ENCODE data around the gene COASY. TPM values are rescaled to one million over a fixed set of nuclear protein-coding genes. Genes with fewer than 3 reads are reported as not detected.

The COASY gene
- polyA plus RNA-seq, 1 of the 3 experiments (the other 2 are of a cell fraction): 69.4 TPM

DNA sequence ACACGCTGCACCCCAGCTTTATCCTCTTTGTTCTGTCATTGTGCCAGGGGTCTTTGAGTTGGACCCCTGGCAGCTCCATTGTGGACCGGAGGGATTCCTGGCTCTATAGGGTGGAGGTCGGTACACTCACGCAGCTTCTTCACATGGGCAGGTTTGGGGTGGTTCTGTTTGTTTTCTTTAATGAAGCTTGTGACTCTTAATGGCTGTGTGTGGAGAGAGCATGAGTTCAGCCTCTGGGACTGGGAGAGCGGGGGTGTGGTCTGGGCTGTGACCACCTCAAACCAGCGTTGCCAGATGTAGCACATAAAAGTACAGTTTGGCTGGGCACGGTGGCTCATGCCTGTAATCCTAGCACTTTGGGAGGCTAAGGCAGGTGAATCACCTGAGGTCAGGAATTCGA is 47.1 kb upstream of the COASY start:
- Histone ChIP-seq H3K4me1 (ENCODE audit: control insufficient read depth in 1 of 2, insufficient read depth in 2 of 2, low read depth in 1 of 2, low read length in 1 of 2) (peaks cover 25% of the 10 kb centered on the region in 2 experiments), H3K9ac (no peak overlapping the region), H3K4me3 (ENCODE audit: low read depth in 2 of 2, low read length in 1 of 2) (no peak overlapping the region), H2AFZ (ENCODE audit: low read depth) (no peak overlapping the region), H3K79me2 (ENCODE audit: insufficient read depth) (no peaks in the 10 kb centered on the region), H3K4me2 (no peak overlapping the region), H3K27me3 (ENCODE audit: insufficient read depth) (no peaks in the 10 kb centered on the region), H3F3A (replicated peaks; ENCODE audit: insufficient read depth) (peaks cover 26% of the 10 kb centered on the region), H3K9me2 (no peaks in the 10 kb centered on the region), H3K9me3 (no peaks in the 10 kb centered on the region), H3K36me3 (replicated peaks in 1 of 2; ENCODE audit: control insufficient read depth in 1 of 2, insufficient read depth in 2 of 2, low read length in 1 of 2) (peaks cover 0 to 9% of the 10 kb centered on the region in 2 experiments), H3K27ac (ENCODE audit: low read depth in 2 of 2, low read length in 1 of 2) (no peak overlapping the region), H4K20me1 (ENCODE audit: insufficient read depth) (no peaks in the 10 kb centered on the region)
- WGBS (ENCODE audit: low lambda C conversion rate): 98% methylated on average over 8 of the region's 8 CpGs
- POLR2A ChIA-PET: no interaction called here
- DNase-seq: no peak
- CTCF ChIA-PET: interaction anchor here (0.5 to 7.9 kb wide), 4 partner anchors 15 to 193 kb away, joined by 3 to 83 read pairs (median 3); no protein-coding TSS in a partner anchor
- TF ChIP-seq, protein P1, sequence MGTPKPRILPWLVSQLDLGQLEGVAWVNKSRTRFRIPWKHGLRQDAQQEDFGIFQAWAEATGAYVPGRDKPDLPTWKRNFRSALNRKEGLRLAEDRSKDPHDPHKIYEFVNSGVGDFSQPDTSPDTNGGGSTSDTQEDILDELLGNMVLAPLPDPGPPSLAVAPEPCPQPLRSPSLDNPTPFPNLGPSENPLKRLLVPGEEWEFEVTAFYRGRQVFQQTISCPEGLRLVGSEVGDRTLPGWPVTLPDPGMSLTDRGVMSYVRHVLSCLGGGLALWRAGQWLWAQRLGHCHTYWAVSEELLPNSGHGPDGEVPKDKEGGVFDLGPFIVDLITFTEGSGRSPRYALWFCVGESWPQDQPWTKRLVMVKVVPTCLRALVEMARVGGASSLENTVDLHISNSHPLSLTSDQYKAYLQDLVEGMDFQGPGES (IDR thresholded peaks at IDR 0.05; ENCODE audit: low read depth, low read length): no peak
- no peak for TF ChIP-seq TAF1 (IDR thresholded peaks at IDR 0.05; ENCODE audit: borderline replicate concordance, low read depth, low read length)
- no peak for TF ChIP-seq YY1 (IDR thresholded peaks at IDR 0.05; ENCODE audit: low read depth)
- no peak for TF ChIP-seq TEAD4 (IDR thresholded peaks at IDR 0.05; ENCODE audit: borderline replicate concordance, insufficient read depth)
- TF ChIP-seq NFIC (IDR thresholded peaks at IDR 0.05; ENCODE audit: borderline replicate concordance): no peak
- TF ChIP-seq CHD2 (IDR thresholded peaks at IDR 0.05; ENCODE audit: low read length, partially characterized antibody): no peak
- no peak for TF ChIP-seq RAD21 (IDR thresholded peaks at IDR 0.05; ENCODE audit: low read length)
- TF ChIP-seq, protein P2, sequence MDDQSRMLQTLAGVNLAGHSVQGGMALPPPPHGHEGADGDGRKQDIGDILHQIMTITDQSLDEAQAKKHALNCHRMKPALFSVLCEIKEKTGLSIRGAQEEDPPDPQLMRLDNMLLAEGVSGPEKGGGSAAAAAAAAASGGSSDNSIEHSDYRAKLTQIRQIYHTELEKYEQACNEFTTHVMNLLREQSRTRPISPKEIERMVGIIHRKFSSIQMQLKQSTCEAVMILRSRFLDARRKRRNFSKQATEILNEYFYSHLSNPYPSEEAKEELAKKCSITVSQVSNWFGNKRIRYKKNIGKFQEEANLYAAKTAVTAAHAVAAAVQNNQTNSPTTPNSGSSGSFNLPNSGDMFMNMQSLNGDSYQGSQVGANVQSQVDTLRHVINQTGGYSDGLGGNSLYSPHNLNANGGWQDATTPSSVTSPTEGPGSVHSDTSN (IDR thresholded peaks at IDR 0.05): no peak
- TF ChIP-seq JUND (IDR thresholded peaks at IDR 0.05): no peak
- TF ChIP-seq, protein P3, sequence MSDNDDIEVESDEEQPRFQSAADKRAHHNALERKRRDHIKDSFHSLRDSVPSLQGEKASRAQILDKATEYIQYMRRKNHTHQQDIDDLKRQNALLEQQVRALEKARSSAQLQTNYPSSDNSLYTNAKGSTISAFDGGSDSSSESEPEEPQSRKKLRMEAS (IDR thresholded peaks at IDR 0.05; ENCODE audit: low read depth): no peak
- TF ChIP-seq, protein P4, sequence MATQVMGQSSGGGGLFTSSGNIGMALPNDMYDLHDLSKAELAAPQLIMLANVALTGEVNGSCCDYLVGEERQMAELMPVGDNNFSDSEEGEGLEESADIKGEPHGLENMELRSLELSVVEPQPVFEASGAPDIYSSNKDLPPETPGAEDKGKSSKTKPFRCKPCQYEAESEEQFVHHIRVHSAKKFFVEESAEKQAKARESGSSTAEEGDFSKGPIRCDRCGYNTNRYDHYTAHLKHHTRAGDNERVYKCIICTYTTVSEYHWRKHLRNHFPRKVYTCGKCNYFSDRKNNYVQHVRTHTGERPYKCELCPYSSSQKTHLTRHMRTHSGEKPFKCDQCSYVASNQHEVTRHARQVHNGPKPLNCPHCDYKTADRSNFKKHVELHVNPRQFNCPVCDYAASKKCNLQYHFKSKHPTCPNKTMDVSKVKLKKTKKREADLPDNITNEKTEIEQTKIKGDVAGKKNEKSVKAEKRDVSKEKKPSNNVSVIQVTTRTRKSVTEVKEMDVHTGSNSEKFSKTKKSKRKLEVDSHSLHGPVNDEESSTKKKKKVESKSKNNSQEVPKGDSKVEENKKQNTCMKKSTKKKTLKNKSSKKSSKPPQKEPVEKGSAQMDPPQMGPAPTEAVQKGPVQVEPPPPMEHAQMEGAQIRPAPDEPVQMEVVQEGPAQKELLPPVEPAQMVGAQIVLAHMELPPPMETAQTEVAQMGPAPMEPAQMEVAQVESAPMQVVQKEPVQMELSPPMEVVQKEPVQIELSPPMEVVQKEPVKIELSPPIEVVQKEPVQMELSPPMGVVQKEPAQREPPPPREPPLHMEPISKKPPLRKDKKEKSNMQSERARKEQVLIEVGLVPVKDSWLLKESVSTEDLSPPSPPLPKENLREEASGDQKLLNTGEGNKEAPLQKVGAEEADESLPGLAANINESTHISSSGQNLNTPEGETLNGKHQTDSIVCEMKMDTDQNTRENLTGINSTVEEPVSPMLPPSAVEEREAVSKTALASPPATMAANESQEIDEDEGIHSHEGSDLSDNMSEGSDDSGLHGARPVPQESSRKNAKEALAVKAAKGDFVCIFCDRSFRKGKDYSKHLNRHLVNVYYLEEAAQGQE (IDR thresholded peaks at IDR 0.05; ENCODE audit: low read depth, low read length): no peak
- TF ChIP-seq GABPA (IDR thresholded peaks at IDR 0.05; ENCODE audit: low read depth): no peak
- TF ChIP-seq RFX5 (IDR thresholded peaks at IDR 0.05; ENCODE audit: low read length): no peak
- TF ChIP-seq, protein P5, sequence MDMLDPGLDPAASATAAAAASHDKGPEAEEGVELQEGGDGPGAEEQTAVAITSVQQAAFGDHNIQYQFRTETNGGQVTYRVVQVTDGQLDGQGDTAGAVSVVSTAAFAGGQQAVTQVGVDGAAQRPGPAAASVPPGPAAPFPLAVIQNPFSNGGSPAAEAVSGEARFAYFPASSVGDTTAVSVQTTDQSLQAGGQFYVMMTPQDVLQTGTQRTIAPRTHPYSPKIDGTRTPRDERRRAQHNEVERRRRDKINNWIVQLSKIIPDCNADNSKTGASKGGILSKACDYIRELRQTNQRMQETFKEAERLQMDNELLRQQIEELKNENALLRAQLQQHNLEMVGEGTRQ (IDR thresholded peaks at IDR 0.05; ENCODE audit: borderline replicate concordance, low read depth, low read length): no peak
- TF ChIP-seq MXI1 (IDR thresholded peaks at IDR 0.05; ENCODE audit: low read depth, low read length): no peak
- no peak for TF ChIP-seq FOXJ3 (CRISPR knock-in tag; IDR thresholded peaks at IDR 0.05)
- no peak for TF ChIP-seq POLR2AphosphoS5 (IDR thresholded peaks at IDR 0.05; ENCODE audit: low read depth, low read length)
- TF ChIP-seq, protein P6, sequence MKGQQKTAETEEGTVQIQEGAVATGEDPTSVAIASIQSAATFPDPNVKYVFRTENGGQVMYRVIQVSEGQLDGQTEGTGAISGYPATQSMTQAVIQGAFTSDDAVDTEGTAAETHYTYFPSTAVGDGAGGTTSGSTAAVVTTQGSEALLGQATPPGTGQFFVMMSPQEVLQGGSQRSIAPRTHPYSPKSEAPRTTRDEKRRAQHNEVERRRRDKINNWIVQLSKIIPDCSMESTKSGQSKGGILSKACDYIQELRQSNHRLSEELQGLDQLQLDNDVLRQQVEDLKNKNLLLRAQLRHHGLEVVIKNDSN (IDR thresholded peaks at IDR 0.05; ENCODE audit: borderline replicate concordance, low read depth): no peak
